SJCRH30 (cell line): ENCODE results near the gene C13orf46. TPM values are rescaled to one million over a fixed set of nuclear protein-coding genes. Genes with fewer than 3 reads are reported as not detected.

Source experiments
- DNase-seq, 2 experiments: peaks; one replicate each; pipeline ENCODE4 v3.0.0-alpha.2; 2015 to 2020
- H3K27ac ChIP-seq: fragments of 250-450 bp; sonication (Bioruptor Pico); 2 replicates; pipeline ENCODE4 v1.5.1; 2020; ENCODE audit warnings: mild to moderate bottlenecking, moderate library complexity
- H3K27me3 ChIP-seq: fragments of 250-450 bp; sonication (Bioruptor Pico); 2 replicates; pipeline ENCODE4 v1.5.1; 2020; ENCODE audit warnings: mild to moderate bottlenecking, moderate library complexity
- H3K36me3 ChIP-seq: fragments of 250-450 bp; sonication (Bioruptor Pico); 2 replicates; pipeline ENCODE4 v1.5.1; 2020; ENCODE audit warnings: mild to moderate bottlenecking, moderate library complexity
- H3K4me1 ChIP-seq: fragments of 250-450 bp; sonication (Bioruptor Pico); 2 replicates; pipeline ENCODE4 v1.5.1; 2020; ENCODE audit warnings: mild to moderate bottlenecking, moderate library complexity
- H3K4me3 ChIP-seq: fragments of 250-450 bp; sonication (Bioruptor Pico); 2 replicates; pipeline ENCODE4 v1.5.1; 2020; ENCODE audit warnings: mild to moderate bottlenecking, moderate library complexity
- H3K9me3 ChIP-seq: fragments of 250-450 bp; sonication (Bioruptor Pico); replicated peaks from 2 replicates; pipeline ENCODE4 v1.5.1; 2020; ENCODE audit warnings: mild to moderate bottlenecking, moderate library complexity
- total RNA-seq: library from RNA; depleted of rRNA; stranded (reverse); fragments of >200 nt; shearing (Covaris generic); gene quantifications from 2 replicates; pipeline ENCODE4 v1.2.3, GENCODE V29; 2014

The C13orf46 gene
- total RNA-seq, 1 experiment from 2014 or later: 0.04 TPM

DNA sequence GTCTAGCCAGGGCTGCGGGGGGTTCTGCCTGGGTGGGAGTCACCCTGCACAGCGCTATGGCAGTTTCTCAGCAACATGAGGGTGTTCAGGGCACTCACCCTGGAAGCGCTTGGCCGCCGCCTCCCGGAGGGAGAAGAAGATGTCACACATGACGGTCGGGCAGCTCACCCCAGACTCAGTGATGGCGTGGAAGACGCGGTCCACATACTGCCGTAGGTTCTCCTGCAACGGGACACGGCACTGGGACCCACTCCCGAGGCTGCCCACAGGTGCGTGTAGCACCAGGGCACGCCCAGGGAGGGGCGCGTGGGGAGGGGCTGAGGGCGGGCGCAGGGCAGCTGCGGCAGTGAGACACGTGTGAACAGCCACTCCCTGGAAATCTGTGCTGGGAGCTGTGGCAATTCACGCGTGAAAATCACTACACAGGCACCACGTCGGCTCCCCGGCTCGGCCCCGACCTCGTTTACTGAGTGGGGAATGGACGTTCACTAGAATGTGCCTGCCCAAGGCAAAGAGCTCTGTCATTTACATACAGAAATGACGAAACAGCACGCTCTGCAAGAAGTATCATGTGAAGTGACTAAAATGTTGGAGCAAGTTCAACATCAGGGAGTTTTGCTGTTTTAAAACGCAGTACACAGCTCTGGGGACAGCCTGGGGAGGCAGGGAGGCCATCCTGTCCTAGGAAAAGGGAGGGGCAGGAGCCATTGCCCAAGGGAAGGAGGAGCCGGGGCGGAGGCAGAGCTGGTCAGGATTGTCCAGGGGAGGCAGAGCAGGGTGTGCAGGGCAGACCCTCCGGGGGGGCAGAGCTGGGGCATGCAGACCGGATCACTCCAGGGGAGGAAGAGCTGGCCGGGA lies 41.5 kb upstream of the C13orf46 start:
- Histone ChIP-seq H3K9me3 (no peaks in the 10 kb centered on the region), H3K27ac (no peak overlapping the region), H3K4me3 (no peak overlapping the region), H3K36me3 (peaks cover 5% of the 10 kb centered on the region; the same call in 1 of the 2 replicates), H3K4me1 (no peaks in the 10 kb centered on the region), H3K27me3 (no peaks in the 10 kb centered on the region)
- no peak for DNase-seq

DNA sequence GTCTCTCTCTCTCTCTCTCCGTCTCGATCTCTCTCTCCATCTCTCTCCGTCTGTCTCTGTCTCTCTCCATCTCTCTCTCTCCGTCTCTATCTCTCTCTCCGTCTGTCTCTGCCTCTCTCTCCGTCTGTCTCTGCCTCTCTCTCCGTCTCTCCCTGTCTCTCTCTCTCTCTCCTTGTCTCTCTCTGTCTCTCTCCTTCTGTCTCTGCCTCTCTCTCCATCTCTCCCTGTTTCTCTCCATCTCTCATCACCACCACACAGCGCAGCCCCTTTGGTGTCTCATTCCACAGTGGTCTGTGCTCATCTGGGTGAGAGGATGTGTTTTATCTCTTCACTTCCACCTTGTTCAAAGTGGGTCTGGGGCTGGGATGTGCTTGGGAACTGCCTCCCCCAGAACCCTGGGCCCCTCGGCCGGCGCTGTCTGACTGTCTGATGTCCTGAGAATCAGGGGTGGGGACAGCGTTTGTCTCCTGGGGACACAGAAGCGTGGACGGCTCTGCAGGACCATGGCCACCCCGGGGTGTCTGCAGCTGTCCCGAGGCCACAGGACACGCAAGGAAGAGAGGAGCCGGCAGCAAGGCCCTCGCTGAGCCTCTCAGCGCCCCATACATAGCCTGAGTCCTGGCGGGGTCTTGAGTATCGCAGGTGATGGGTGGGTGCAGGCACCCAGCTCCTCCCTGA lies 40.2 kb upstream of the C13orf46 start:
- Histone ChIP-seq H3K36me3 (peaks cover 5% of the 10 kb centered on the region; the same call in 1 of the 2 replicates), H3K27me3 (no peaks in the 10 kb centered on the region), H3K4me1 (no peaks in the 10 kb centered on the region), H3K9me3 (no peaks in the 10 kb centered on the region), H3K4me3 (no peak overlapping the region), H3K27ac (no peak overlapping the region)
- DNase-seq: no peak

DNA sequence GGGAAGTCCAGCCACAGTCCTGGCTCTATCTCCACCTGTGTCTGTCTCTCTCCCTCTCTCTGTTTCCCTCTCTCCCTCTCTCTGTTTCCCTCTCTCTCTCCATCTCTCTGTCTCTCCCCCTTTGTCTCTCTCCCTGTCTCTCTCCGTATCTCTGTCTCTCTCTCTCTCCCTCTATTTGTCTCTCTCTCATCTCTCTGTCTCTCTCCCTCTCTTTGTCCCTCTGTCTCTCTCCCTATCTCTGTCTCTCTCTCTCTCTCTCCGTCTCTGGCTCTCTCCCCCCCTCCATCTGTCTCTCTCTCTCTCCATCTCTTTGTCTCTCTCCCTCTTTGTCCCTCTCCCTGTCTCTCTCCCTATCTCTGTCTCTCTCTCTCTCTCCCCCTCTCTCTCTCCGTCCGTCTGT lies 39.5 kb upstream of the C13orf46 start:
- Histone ChIP-seq H3K27ac (no peak overlapping the region), H3K27me3 (no peaks in the 10 kb centered on the region), H3K4me3 (no peak overlapping the region), H3K36me3 (peaks cover 5% of the 10 kb centered on the region; the same call in 1 of the 2 replicates), H3K4me1 (no peaks in the 10 kb centered on the region), H3K9me3 (no peaks in the 10 kb centered on the region)
- DNase-seq: no peak

DNA sequence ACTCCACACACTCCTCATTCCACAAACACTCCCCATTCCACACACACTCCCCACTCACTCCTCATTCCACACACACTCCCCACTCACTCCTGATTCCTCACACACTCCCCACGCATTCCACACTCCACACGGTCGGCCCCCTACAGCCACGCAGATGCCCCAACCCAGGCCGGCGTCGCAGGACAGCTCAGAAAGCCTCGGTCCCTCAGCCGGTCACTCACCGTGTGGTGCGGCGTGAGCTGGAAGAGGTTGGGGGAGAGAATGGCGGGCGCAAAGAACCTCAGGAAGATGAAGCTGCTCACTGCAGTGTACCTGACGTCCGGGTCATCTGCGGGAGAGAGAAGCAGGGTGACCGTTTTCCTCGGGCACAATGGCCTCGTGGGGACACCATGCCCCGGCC lies 39.0 kb upstream of the C13orf46 start:
- DNase-seq: no peak
- peaks cover 5% of the 10 kb centered on the region; the same call in 1 of the 2 replicates for H3K36me3 ChIP-seq
- H3K9me3 ChIP-seq: no peaks in the 10 kb centered on the region
- H3K4me3 ChIP-seq: no peak overlapping the region
- no peaks in the 10 kb centered on the region for H3K27me3 ChIP-seq
- H3K27ac ChIP-seq: no peak overlapping the region
- no peaks in the 10 kb centered on the region for H3K4me1 ChIP-seq

DNA sequence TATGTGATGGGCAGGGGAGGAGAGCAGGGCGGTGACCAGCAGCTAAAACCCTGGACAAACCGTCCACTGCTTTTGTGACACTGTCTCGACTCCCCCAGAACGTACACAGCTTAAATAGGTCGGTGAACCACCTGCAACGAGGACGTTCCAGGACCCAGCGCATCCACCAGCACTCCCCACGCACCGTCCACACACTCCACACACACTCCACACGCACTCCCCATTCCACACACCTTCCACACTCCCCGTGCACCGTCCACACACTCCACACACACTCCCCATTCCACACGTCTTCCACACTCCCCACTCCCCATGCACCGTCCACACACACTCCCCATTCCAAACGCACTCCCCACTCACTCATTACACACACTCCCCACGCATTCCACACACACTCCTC lies 38.3 kb upstream of the C13orf46 start:
- Histone ChIP-seq H3K27me3 (no peaks in the 10 kb centered on the region), H3K36me3 (peaks cover 5% of the 10 kb centered on the region; the same call in 1 of the 2 replicates), H3K4me3 (no peak overlapping the region), H3K27ac (no peak overlapping the region), H3K4me1 (no peaks in the 10 kb centered on the region), H3K9me3 (no peaks in the 10 kb centered on the region)
- DNase-seq: no peak

DNA sequence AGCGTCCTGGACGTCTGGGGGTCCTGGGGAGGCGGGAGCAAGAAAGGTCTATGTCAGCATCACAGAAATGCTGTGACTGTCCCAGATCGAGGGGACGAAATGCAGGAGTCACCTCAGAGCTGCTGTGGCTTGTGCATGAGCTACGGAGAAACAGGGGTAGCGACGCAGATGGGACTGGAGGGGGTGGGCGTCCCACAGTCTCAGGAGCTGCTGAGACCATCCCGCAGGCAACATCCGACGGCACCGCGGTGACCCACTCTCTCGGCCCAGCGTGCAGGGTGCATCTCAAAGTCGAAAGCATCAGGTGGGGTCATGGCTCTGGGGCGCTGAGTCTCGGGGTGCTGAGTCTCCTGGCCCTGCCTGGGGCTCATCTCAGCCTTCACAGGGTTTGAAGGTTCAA lies 37.4 kb upstream of the C13orf46 start:
- H3K27ac ChIP-seq: no peak overlapping the region
- H3K9me3 ChIP-seq: no peaks in the 10 kb centered on the region
- no peaks in the 10 kb centered on the region; the same call in 1 of the 2 replicates for H3K36me3 ChIP-seq
- H3K4me3 ChIP-seq: no peak overlapping the region
- DNase-seq: no peak
- no peaks in the 10 kb centered on the region for H3K27me3 ChIP-seq
- H3K4me1 ChIP-seq: no peaks in the 10 kb centered on the region

DNA sequence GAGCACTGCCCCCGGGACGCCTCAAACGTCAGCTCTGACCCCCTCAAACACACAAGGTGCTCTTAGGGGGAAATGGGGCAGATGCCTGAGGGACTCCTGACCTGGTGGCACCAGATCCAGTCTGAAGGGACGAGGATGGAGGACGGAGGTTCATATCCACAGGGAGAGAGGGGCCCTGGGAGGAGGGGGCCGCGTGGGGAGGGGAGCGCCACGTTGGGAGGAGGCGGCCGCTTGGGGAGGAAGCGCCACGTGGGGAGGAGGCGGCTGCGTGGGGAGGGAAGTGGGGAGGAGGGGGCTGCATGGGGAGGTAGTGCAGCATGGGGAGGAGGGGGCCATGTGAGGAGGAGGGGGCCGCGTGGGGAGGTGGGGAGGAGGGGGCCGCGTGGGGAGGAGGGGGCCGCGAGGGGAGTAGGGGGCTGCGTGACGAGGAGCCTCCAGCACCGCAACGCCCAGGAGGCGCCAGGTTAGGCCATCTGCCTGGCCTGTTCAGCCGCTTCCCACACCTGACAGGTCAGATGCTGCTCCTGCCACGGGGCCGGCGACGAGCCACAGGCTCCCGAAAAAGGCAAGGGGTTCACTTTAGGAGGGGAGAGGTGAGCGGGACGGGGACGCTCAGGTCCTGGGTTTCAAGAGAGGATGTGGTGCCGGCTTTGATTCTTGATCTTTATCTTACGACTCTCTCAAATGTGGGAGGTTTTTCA lies 36.7 kb upstream of the C13orf46 start:
- H3K4me3 ChIP-seq: no peak overlapping the region
- H3K9me3 ChIP-seq: no peaks in the 10 kb centered on the region
- H3K36me3 ChIP-seq: no peaks in the 10 kb centered on the region; the same call in 1 of the 2 replicates
- no peak overlapping the region for H3K27ac ChIP-seq
- H3K4me1 ChIP-seq: no peaks in the 10 kb centered on the region
- no peaks in the 10 kb centered on the region for H3K27me3 ChIP-seq
- no peak for DNase-seq

DNA sequence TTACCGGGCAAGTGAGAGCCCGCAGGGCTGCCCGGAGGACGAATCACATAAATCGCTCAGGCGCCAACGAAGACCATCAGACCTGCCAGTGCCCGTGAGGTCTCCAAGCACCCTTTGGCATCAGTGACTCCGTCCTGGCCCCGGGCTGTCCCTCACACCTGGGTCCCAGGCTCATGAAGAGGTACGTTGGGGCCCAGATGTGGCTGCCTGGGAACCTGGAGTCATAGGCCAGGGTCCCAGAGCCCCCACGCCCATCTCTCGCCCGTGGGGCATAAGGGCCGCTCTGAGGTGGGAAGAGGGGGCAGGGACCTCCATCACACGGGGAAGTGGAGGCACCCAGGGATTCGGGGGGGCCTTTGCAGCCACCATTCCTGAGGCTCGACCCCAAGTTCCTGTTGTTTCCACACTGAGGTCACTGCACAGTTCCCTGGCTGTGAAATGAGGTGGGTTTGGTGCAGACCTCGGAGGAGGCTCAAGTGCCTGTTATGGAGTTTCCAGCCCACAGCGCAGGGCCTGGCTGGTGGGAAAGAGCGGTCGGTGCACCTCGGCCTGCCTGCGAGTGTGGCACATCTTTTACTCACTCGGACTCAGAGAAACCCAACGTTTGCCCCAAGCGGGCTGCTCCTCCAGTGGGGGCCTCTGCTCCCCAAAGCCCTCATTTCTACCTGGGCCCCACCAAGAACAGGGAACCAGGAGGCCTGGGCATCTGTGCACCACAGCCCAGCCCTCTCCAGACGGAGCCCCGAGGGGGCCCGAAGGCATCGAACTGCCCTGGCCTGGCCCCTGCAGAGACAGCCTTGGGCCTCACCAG lies 35.9 kb upstream of the C13orf46 start:
- DNase-seq: no peak
- H3K4me3 ChIP-seq: no peak overlapping the region
- no peaks in the 10 kb centered on the region for H3K27me3 ChIP-seq
- H3K27ac ChIP-seq: no peak overlapping the region
- no peaks in the 10 kb centered on the region for H3K9me3 ChIP-seq
- H3K4me1 ChIP-seq: no peaks in the 10 kb centered on the region
- no peaks in the 10 kb centered on the region; the same call in 1 of the 2 replicates for H3K36me3 ChIP-seq

DNA sequence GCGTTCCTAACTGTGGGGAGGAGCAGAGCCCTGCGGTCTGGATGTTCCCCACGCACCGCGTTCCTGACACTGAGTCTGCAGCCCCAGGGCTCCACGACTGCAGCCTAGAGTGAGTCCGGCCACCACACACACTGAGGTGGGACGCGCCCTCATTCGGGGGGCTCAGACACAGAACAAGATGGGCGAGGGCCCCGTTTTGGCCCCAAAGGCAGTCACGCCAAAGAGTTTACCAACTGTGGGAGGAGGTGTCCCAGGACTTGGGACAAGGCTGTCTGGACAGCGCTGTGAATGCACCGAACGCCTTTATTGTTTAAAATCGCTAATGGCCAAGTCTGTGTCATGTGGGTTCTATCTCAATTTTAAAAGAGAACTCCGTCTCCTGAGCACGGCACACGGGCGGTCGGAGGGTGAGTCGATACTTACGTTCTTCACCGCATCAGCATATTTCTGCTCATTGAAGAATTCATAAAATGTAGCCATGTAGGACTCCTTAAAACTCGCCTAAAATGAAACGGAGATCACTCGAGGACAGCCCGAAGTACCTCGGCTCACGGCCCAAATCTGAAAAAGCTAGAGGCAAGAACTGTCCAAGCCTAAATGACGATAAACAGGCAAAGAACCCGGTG lies 35.2 kb upstream of the C13orf46 start:
- H3K9me3 ChIP-seq: no peaks in the 10 kb centered on the region
- H3K36me3 ChIP-seq: no peaks in the 10 kb centered on the region; the same call in 1 of the 2 replicates
- no peak overlapping the region for H3K27ac ChIP-seq
- no peak for DNase-seq
- no peaks in the 10 kb centered on the region for H3K4me1 ChIP-seq
- no peaks in the 10 kb centered on the region for H3K27me3 ChIP-seq
- H3K4me3 ChIP-seq: no peak overlapping the region

DNA sequence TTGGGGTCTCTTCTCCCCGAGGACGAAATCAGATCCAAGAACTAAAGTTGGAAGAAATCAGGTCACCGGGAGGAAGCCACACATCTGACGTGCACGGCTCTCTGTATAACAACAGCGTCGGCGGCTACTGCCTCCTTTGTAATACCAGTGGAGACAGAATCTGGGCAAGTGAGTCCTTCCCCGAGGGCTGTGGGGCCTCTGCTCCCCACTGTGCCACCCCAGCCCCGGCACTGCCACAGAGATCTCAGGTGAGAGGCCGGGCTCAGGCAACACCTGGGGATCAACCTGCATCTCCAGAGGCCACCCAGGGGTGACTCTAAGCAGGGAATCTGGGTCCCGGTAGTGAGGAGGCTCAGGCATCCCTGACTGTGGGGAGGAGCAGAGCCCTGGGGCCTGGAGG lies 33.7 kb upstream of the C13orf46 start:
- Histone ChIP-seq H3K4me1 (no peaks in the 10 kb centered on the region), H3K27ac (no peak overlapping the region), H3K4me3 (no peak overlapping the region), H3K9me3 (no peaks in the 10 kb centered on the region), H3K27me3 (no peaks in the 10 kb centered on the region), H3K36me3 (no peaks in the 10 kb centered on the region; the same call in 1 of the 2 replicates)
- no peak for DNase-seq

DNA sequence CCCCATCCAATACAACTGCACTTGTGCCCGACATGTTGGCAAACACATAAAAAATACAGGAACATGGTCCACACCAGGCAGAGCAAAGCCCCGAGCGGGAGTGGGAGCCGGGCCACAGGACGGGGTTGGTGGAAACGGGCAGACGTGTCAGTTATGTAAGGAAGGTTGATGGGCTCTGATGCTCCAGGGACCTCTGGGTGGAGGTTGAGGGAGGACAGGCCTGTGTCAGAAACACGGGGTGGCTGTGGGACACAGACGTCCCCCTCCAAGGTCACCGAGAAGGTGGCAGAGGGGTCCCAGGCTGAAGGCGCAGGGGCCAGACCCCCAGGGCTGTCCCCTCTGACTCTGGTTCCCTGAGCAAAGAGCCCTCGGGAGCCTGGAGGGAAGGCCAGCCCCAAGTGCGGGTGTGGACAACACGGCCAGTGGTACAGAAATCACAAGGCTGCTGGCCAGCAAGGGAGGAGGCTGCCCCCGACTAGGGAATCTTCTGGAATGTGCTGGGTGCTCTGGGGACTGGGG lies 31.4 kb upstream of the C13orf46 start:
- no peak for DNase-seq
- Histone ChIP-seq H3K27ac (no peak overlapping the region), H3K36me3 (no peaks in the 10 kb centered on the region), H3K4me1 (no peaks in the 10 kb centered on the region), H3K27me3 (no peaks in the 10 kb centered on the region), H3K4me3 (no peak overlapping the region), H3K9me3 (no peaks in the 10 kb centered on the region)

DNA sequence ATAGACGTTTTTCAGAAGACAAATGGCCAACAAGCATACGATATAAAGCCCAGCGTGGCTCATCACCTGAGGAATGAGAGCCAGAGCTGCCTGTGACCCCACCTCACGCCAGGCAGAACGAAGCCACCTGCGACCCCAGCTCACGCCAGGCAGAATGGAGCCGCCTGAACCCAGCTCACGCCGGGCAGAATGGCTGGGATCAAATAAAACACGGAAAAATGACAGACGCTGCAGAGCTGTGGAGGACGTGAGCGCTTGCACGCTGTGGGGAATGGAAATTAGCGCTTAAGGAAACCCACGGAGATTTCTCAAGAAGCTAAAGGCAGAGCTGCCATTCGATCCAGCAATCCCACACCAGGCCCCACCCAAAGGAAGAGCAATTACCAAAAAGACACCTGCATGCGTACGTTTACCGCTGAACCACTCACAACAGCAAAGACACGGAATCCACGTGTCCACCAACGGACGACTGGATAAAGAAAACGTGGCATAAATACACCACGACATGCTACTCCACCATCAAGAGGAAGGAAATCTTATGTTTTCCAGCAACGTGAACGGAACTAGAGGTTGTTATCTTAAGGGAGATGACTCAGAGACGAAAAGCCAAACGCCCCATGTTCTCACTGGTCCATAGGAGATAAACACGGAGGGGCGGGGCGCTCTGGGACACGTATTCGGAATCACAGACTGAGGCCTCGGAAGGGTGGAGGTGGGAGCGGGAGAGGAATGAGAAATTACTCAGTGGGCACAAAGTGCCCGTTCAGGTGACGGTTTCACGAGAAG lies 30.7 kb upstream of the C13orf46 start:
- Histone ChIP-seq H3K4me1 (no peaks in the 10 kb centered on the region), H3K4me3 (no peak overlapping the region), H3K27ac (no peak overlapping the region), H3K27me3 (no peaks in the 10 kb centered on the region), H3K9me3 (no peaks in the 10 kb centered on the region), H3K36me3 (no peaks in the 10 kb centered on the region)
- DNase-seq: no peak

DNA sequence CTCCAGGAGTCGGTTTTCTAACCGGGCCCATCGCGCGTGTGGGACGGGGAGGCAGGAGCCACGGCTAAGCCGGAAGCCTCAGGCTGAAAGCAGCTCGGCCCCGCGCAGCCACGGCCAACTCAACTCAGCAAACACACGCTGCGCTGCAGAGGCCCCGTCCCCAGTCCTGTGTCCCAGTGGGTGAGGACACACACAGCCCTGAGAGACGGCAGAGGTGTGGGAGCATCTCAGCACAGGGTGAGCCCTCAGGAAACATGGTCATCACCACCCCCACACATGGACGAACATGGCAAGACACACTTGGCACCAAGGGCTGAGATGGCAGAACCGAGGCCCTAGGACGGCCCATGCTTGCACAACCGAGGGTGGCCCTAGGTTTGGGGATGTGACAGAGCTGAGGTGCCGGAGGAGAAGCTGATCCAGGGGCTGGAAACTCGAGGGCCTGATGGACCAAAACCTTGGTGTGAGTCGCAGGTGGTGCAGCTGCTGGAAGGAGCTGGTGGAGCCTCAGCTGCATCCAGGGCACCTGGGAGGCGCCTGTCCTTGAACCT lies 29.0 kb upstream of the C13orf46 start:
- H3K27ac ChIP-seq: no peak overlapping the region
- no peak overlapping the region for H3K4me3 ChIP-seq
- H3K4me1 ChIP-seq: peaks cover 5% of the 10 kb centered on the region; the same call in 1 of the 2 replicates
- no peaks in the 10 kb centered on the region for H3K27me3 ChIP-seq
- no peaks in the 10 kb centered on the region for H3K9me3 ChIP-seq
- no peaks in the 10 kb centered on the region for H3K36me3 ChIP-seq
- DNase-seq: no peak
